ENCODE measurements around the gene AKAP13. TPM values are rescaled to one million over a fixed set of nuclear protein-coding genes. Genes with fewer than 3 reads are reported as not detected.

The AKAP13 gene
- total RNA-seq, 2 donors from 2014 or later: 87.3 to 106 TPM

DNA sequence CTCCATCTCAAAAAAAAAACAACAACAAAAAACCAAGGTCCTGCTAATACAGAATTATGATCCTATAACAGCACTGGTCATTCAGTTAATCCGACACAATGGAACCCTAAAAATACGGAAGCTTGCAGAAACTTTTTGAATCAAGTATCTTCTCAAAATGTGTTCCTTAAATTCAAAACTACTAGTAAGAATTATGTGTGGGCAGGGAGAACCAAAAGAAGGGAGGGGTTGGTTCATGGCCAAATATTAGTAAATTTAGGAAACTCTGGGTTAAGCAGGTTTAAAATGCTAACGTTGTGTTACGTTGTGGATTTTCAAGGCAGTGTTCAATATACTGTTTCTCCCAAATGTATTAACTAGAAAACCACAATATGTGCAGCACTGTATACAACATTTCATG lies 298.8 kb downstream of the AKAP13 start:
- Histone ChIP-seq H3K9ac (ENCODE audit: low read depth in 2 of 2, low read length in 2 of 2) (no peak overlapping the region), H3K36me3 (no peaks in the 10 kb centered on the region), H3K9me3 (no peaks in the 10 kb centered on the region), H3K4me1 (no peaks in the 10 kb centered on the region), H3K4me3 (no peak overlapping the region), H3K27me3 (no peaks in the 10 kb centered on the region), H3K27ac (no peak overlapping the region)
- no peak for DNase-seq
- intact Hi-C loops (cut with DNase I): no loop called here
- TF ChIP-seq, protein P1, sequence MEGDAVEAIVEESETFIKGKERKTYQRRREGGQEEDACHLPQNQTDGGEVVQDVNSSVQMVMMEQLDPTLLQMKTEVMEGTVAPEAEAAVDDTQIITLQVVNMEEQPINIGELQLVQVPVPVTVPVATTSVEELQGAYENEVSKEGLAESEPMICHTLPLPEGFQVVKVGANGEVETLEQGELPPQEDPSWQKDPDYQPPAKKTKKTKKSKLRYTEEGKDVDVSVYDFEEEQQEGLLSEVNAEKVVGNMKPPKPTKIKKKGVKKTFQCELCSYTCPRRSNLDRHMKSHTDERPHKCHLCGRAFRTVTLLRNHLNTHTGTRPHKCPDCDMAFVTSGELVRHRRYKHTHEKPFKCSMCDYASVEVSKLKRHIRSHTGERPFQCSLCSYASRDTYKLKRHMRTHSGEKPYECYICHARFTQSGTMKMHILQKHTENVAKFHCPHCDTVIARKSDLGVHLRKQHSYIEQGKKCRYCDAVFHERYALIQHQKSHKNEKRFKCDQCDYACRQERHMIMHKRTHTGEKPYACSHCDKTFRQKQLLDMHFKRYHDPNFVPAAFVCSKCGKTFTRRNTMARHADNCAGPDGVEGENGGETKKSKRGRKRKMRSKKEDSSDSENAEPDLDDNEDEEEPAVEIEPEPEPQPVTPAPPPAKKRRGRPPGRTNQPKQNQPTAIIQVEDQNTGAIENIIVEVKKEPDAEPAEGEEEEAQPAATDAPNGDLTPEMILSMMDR (IDR thresholded peaks at IDR 0.05): no peak

DNA sequence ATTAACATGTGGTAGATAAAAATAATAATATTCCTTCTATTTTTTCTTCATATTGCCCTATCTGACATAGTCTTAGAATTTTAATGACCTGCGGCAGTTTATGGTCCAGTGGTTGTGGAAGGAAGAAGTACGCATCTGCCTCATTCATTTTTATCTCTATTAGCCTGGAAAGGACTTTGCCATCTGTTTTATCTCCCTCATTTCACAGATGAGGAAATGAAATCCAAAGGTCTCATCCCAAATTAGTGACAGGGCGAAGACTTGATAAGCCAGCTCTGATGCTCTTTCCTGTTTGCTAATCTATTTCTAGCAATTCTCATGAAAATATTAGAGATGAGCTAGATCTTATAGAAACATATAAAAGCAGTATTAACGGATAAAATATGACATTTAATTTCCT lies 301.0 kb downstream of the AKAP13 start:
- TF ChIP-seq, protein P1 (IDR thresholded peaks at IDR 0.05): no peak
- H3K4me1 ChIP-seq: no peaks in the 10 kb centered on the region

DNA sequence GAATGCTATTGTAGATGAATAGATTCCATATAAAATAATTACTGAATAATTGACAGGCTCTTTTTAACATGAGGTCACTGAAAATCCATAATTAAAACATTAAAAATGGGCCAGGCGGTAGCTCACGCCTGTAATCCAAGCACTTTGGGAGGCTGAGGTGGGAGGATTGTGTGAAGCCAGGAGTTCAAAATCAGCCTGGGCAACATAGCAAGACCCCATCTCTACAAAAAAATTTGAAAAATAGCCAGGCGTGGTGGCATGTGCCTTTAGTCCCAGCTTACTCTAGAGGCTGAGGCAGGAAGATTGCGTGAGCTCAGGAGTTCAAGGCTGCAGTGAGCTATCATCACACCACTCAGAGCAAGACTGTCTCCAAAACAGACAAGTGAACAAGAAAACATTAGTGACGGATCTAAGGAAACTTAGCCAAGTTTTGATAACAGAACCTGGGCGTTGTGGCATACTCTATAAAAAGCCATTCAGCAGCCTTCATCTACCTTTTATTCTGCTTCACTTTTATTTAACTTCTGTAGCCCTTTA lies 303.8 kb downstream of the AKAP13 start:
- Histone ChIP-seq H3K9me3 (no peaks in the 10 kb centered on the region), H3K36me3 (no peaks in the 10 kb centered on the region), H3K27ac (no peak overlapping the region), H3K9ac (ENCODE audit: low read depth in 2 of 2, low read length in 2 of 2) (no peak overlapping the region), H3K27me3 (no peaks in the 10 kb centered on the region), H3K4me1 (no peaks in the 10 kb centered on the region), H3K4me3 (no peak overlapping the region)
- no peak for DNase-seq
- TF ChIP-seq, protein P1 (IDR thresholded peaks at IDR 0.05): no peak
- intact Hi-C loops (cut with DNase I): no loop called here

More for the DNA sequence above, 301.0 kb downstream of the AKAP13 start:
- no peaks in the 10 kb centered on the region for H3K9me3 ChIP-seq
- intact Hi-C loops (cut with DNase I): no loop called here
- no peak overlapping the region for H3K27ac ChIP-seq
- DNase-seq: no peak
- no peak overlapping the region for H3K9ac ChIP-seq (ENCODE audit: low read depth in 2 of 2, low read length in 2 of 2)
- H3K4me3 ChIP-seq: no peak overlapping the region
- H3K27me3 ChIP-seq: no peaks in the 10 kb centered on the region
- no peaks in the 10 kb centered on the region for H3K36me3 ChIP-seq

DNA sequence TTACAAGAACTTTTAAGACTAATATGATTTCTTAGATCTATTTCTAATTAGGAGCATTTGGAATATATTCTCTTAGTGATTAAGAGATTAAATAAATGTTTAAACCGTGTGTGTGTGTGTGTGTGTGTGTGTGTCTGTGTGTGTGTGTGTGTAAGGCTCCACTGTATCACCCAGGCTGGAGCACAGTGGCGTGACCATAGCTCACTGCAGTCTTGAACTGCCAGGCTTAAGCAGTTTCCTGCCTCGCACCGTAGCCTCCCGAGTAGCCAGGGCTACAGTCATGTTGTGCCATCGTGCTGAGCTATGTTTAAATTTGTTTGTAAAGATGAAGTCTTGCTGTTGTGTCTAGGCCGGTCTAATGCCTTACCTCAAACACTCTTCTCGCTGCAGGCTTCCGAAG lies 305.0 kb downstream of the AKAP13 start:
- TF ChIP-seq, protein P1 (IDR thresholded peaks at IDR 0.05): no peak
- H3K36me3 ChIP-seq: no peaks in the 10 kb centered on the region

DNA sequence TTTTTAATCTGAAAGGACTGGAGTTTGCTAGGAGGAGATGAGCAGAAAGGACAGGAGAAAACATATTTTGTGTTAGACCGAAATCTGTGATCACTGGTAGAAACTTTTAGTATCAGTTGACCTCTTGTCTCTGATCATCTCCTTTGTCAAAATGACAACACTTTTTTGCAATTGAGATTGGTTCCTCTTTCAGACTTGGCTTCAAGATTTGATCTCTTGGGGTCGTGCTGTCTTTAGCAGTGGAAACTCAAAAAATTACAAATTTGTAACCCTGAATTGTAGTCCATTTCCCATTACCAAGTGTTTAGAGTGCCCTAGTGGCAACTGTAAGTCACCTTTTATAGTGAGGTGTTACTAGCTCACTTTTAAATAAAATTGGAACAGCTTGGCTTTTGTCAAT lies 306.9 kb downstream of the AKAP13 start:
- Histone ChIP-seq H3K4me1 (peaks cover 3% of the 10 kb centered on the region), H3K9ac (ENCODE audit: low read depth in 2 of 2, low read length in 2 of 2) (no peak overlapping the region), H3K36me3 (no peaks in the 10 kb centered on the region), H3K9me3 (no peaks in the 10 kb centered on the region), H3K4me3 (no peak overlapping the region), H3K27ac (no peak overlapping the region), H3K27me3 (no peaks in the 10 kb centered on the region)
- DNase-seq: no peak
- TF ChIP-seq, protein P1 (IDR thresholded peaks at IDR 0.05): no peak
- intact Hi-C loops (cut with DNase I): no loop called here

More for the DNA sequence above, 305.0 kb downstream of the AKAP13 start:
- intact Hi-C loops (cut with DNase I): no loop called here
- Histone ChIP-seq H3K9ac (ENCODE audit: low read depth in 2 of 2, low read length in 2 of 2) (no peak overlapping the region), H3K27ac (no peak overlapping the region), H3K27me3 (no peaks in the 10 kb centered on the region), H3K4me3 (no peak overlapping the region), H3K9me3 (no peaks in the 10 kb centered on the region), H3K4me1 (peaks cover 3% of the 10 kb centered on the region)
- no peak for DNase-seq
